NCI-H1105 (cell line): ENCODE results near the gene F2.

Experiments used
- DNase-seq: peaks from one replicate; lab custom pipeline; 2025; lab: John Stamatoyannopoulos, UW

F2 gene

DNA sequence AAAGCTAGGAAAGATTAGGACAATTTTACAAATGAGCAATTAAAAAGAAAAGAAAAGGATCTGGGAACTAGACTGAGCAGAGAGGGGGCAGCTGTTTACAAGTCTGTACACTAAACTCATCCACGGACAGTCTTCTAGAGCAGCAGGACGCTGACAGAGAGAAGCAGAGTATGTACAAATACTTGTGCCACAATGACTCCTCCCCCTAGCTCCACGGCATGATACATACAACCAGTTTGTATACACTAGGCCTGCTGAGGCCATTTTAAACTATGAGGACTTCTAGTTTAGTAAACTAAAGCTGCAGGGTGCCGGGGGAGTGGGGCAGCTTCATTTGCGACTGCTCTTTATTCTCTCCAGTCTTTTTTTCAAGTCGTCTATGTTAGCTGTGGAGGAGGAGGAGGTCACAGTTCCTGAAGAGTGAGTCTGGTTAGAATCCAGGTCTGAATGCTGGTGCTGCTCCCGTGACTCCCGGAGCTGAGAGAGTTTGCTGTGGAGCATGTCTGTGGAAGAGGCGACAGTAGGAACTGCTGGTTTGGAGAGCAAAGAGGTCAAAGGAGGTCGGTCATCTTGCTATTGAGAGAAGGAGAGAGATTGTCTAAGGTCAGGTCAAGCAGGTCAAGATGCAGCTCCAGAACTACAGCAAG, 24.8 kb downstream of the F2 start:
- no peak for DNase-seq

DNA sequence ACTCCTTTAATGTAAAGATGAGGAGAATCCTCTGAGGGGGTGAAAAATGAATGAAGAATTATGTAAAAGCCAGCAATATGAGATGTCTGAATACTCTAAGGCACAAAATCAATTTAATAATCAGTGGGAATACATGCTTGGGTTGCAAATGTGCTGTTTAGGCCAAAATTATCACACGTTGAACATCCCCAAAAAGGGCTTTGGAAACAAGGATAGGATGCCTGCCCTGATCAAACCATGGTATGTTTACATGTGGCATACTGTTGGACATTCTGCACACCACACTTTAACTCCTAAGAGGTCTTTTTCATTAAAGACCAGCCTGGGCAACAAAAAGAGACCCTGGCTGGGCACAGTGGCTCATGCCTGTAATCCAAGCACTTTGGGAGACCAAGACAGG, 26.3 kb downstream of the F2 start:
- DNase-seq: no peak

DNA sequence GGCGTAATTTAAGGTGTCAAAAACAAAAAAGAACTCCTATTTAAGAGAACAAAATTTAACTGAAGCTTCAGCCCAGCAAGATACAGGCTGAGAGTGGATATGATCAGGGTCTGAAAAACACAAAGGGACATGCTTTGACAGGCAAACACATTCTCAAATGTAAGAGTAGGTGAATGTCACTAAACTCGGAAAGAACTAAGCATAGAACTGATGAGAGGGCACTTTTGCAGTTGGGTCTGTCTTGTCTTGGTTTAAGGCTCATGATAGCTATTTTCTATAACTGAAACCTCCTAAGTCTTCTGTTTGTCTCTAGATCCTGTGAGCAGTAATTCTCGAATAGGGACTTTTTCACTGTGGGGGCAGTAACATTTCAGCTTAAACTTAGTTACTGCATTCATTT, 27.0 kb downstream of the F2 start:
- no peak for DNase-seq

DNA sequence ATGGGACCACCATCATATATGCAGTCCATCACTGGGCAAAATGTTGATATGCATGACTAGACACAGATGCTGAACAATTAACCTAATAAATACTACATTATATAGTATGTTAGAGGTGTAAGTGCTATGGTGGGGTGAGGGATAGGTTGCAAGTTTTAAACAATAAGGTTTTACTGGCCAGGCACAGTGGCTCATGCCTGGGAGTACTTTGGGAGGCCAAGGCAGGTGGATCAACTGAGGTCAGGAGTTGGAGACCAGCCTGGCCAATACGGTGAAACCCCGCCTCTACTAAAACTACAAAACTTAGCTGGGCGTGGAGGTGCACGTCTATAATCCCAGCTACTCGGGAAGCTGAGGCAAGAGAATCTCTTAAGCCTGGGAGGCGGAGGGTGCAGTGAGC, 28.1 kb downstream of the F2 start:
- DNase-seq: no peak

DNA sequence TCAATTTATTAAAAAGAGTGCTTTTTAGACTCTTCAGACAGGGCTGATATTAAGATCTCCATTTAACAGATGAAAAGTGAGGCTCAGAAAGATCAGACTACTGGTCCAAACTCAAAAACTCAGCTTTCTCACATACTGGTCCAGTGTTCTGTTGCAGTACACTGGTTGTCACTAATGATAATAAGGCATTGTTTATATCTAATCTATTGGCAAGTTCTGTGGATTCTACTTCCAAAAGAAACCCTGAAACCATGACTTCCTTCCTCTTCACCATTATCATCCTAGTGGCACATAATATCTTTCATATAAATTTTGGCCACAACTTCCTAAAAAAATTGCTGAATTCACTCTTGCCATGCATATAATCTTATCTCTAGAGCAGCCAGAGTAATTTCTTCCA, 36.9 kb downstream of the F2 start:
- DNase-seq: no peak

DNA sequence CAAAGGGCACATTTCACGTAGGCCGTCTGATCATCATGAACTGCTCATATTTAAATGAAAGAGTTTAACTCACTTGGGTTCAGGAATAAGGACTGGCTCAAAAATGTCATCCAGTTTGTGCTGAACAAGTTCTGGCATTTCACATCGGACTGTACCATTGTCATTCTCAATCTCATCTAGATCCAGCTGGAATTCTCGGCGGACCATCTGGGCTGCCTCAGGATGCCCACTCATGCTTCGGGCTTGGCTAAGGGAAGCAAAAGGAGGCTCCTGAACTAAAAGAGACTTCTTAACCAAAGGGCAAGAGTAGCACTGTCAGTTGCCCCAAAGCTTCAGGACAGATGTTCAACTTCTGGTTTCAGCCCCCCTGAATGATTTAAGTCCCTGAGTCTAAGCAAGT, 40.2 kb downstream of the F2 start:
- no peak for DNase-seq

DNA sequence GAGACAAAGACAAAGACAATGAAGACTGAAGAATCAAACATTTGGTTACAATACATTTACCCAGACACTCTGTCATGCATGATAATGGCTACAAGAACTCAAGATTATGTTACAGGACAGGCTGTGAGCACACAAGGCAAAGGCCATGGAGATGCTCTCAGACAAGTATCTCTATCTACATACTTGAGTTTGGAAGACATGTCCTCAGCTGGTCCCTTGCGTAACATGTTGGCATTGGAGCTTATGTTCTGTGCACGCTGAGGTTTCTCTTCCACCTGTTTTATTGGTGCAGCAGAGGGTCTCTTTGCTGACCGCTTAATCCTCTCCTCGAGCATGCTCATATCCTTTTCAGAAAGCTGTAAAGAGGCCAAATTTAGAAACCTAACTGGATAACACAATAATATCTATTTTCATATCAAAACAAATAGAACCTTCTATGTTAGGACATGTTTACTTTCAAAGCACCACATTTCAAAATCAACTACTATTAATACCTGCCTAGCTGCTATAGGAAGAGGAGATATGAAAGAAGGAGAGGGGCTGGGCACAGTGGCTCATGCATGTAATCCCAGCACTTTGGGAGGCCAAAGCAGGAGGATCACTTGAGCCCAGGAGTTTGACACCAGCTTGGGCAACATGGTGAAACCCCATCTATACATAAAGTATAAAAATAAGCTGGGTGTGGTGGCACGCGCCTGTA, 41.6 kb downstream of the F2 start:
- DNase-seq: no peak

DNA sequence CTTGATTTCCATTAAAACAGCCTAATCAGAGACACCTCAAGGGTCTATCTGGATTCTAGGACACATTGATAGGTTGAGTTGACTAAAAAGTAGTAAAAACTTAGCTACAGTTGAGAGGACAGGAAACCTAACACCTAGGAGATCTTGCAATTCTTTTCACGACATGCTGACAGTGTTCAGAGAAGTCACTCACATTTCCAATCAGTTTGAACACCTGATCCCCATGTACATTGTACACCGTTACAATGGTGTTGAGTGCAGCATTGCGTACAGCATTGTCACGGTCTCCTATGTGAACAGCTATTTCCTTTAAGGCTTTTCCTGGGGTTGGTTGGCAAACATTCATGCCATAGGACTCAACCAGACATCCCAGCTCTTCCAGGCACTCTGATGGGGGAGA, 42.8 kb downstream of the F2 start:
- no peak for DNase-seq

DNA sequence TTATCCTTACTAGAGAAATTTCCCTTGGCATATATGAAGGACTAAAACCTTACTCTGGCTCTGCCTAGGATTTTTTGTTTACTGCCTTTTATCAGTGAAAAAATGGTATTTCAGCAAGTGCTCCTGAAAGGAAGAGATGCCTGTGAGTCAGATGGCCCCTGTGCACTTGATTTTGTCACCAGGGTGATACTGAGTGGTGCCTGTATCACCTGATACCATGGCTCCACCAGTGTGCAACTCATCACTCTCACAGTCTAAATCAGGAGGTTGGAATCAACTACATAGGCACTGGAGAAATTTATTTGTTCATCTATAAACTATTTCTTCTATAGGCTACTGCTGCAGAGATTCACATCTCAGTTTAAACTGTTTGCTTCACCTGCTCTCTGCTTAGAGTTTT, 43.2 kb downstream of the F2 start:
- no peak for DNase-seq

DNA sequence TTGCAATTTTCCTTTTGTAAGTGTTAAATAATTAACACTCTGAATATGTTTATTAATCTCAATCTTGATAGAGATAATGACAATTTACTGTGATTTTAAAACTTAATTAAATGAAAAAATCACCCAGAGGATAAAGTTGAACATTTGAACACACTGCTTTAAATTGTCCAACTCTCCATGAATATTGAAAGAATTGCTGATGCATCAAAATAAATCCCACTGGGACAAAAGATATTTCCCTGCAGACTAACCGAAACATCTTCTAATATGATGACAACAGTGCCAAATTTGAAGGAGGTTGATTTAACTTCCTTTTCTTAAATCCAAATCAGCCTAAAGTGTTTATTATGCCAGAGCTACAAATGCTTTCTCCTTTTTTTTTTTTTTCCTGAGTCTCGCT, 47.6 kb downstream of the F2 start:
- no peak for DNase-seq

DNA sequence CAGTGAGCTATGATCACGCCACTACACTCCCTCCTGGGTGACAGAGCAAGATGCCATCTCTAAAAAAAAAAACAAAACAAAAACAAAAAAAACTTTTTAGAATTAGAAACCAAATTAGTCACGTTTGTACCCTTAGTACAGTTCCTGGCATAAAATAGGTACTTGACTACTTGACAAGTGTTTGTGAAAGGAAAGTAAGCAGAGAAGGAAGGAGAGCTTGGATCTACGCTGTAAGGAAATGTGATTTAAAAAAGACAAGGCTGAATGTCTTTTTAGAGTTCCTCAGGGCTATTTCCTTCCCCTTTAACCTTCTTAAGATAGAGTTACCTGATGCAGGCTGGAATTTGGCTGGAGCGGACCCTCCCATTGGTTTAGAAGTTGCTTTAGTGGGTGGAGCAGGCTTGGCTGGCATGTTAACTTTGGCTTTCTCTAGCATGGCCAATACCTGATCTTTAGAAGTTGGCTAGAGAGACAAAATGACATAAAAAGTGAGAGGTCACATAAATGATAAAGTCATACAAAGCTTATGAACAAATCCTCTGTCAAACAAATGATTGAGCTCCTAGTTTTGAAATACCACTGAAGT, 50.7 kb downstream of the F2 start:
- no peak for DNase-seq

DNA sequence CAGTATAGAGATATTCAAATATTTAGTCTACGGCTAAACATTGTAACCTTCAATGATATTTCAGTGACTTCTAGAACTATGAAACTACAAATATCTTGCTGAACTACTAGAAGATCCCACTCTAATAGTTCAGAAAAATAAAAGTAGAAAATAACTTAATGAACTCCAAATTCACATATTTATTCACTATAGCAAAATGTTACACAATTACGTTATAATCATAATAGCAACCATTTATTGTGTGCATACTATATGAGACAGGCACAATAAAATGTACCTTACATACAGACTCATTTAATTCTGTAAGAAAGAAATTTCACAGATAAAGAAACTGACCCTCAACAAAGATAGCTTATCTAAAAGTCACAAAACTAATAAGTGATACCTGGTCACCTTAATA, 57.9 kb downstream of the F2 start:
- no peak for DNase-seq

DNA sequence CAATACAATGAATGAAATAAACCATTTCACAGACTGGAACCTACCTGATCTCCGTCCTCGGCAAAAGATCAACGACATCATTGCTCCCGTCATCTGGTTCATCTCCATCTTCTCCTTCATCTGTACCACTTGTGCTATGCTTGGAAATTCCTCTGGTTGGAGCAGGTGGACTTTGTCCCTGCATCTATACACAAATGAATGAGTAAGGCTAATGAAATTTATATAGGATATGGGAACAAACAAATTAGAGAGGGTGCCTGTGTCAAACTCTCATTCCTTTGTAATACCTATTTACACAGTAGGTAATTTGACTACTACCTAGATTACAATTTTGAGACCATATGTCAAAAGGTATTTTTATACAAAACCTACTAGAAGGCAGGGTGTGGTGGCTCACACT, 59.4 kb downstream of the F2 start:
- no peak for DNase-seq
